GM13977 (cell line): ENCODE measurements around the gene MYH2.

Experiments
- DNase-seq: peaks from one replicate; pipeline ENCODE4 v3.0.0; 2012; ENCODE audit warnings: low spot score
- in situ Hi-C: fragments of 300-500 bp; cut with MboI; formaldehyde crosslinking; loops from one replicate; pipeline ENCODE4 v1.12.0; 2022; ENCODE audit warnings: low sequenced_read_pairs, low pct_unique_long_range_greater_than_20kb, mixed read lengths, inconsistent platforms; ENCODE audit not compliant: unreplicated experiment
- TF ChIP-seq, protein P1 (sequence below): IDR thresholded peaks from 2 replicates; pipeline ENCODE4 v1.5.1; 2012; ENCODE audit warnings: mild to moderate bottlenecking, control low read depth; ENCODE audit not compliant: insufficient read depth; ENCODE audit errors: extremely low read depth, missing control alignments

The MYH2 gene

DNA sequence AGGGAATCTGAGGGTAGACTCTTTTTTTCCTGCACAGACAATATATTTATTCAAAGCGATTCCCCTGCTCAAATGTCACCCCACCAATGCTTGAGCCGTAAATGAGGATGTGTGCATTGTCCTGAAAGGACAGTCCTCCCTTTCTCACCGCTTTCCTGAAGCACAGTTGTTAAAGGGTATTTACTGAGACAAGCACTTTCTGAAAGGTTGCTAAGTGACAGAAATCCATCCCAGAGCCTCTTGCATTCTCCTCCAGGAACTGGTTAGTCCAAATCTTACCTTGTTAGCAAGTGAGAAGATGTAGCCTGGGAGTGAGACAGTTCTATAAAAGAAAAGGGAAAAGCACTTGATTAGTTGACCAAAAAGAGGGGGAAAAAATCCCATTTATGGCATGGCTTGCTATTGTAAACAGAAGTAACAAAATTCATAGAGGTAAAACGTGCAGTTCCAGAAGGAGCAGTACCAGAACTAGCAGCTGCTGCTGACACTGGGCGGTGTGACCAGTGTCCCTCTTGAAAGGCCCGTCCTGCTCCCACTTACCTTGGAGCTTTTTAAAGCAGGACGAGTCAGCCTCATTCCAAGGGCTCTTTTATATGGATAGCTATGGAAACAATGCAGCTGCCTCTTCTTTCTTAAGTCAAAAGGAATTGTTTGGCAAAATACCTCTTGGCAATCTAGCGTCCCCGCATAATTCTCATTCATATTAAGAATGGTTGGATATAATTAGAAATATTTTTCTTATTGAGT is at the start of gene MYH2:
TSS of gene MYH2 (minus strand) at position 563 of the 747 bp plus-strand sequence. CDS start 1,738 bp downstream, outside the sequence.
- TF ChIP-seq, protein P1, sequence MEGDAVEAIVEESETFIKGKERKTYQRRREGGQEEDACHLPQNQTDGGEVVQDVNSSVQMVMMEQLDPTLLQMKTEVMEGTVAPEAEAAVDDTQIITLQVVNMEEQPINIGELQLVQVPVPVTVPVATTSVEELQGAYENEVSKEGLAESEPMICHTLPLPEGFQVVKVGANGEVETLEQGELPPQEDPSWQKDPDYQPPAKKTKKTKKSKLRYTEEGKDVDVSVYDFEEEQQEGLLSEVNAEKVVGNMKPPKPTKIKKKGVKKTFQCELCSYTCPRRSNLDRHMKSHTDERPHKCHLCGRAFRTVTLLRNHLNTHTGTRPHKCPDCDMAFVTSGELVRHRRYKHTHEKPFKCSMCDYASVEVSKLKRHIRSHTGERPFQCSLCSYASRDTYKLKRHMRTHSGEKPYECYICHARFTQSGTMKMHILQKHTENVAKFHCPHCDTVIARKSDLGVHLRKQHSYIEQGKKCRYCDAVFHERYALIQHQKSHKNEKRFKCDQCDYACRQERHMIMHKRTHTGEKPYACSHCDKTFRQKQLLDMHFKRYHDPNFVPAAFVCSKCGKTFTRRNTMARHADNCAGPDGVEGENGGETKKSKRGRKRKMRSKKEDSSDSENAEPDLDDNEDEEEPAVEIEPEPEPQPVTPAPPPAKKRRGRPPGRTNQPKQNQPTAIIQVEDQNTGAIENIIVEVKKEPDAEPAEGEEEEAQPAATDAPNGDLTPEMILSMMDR, result no peak
- in situ Hi-C loops, result no loop called here

DNA sequence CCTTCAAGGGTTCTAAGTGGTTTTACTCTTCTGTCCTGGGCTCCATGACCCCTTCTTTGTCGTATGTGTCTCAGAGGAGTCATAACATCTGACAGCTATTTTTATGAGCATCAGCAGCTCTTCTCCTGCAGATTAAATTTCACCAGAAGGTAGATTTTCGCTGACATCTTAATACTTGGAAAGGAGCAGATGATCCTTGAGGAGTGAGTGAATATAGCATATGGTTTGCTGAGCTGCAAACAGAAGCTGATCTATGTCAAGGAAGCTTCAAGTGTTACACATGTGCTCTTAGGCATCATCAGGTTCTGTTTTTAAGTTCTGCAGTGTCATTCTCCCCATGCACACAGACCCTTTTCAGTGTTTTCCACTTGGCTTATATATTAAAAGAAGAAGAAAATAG is 49.2 kb upstream of the MYH2 start:
- in situ Hi-C loops, result no loop called here
- TF ChIP-seq, protein P1, result no peak
- no peak for DNase-seq

More for the DNA sequence above, at the start of gene MYH2:
- DNase-seq, result no peak

DNA sequence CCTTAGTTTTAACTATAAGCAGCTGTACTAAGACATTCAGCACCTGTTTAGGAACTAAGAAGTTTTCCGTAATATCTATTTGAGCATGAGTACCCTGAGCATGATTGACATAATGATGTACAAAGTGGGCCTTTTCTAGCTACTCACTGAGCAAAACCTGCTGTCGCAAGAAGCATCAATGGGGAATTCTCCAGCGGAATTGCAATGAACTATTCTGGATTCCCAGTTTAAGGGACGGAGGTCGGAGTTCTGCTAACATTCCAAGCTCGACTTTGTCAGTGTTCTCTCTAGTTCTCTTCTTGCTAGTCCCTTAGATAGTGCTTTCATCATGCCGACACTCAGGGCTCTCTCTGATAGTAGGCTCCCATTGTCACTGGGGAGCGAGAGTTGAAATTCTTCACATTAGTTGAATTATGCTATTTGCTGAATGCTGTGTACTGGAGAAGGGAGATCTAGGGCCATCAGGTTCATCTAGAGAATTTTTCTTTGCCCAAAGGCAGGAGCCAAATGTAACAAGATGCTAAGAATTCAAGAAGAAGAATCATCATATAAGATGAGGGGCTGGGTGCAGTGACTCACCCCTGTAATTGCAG is 40.2 kb upstream of the MYH2 start:
- no peak for DNase-seq
- TF ChIP-seq, protein P1, result no peak
- in situ Hi-C loops, result no loop called here

DNA sequence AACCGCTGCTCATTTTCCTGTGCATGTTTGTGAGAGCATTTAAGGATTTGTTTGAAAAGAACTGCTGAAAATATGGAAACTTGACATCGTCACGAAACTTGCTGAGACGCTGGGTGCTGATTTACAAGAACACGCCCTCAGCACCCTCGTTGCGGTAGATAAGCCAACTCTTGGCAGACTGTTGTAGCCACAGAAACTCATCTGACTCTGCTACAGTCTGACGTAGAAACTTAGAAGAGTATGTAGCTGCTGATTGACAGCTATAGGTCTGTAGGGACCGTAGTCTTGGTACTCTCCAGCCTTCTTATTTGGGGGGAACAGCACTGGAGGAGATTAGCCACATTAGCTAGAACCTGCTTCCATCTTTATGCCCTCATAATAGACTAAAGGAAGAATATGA is 36.1 kb upstream of the MYH2 start:
- in situ Hi-C loops, result no loop called here
- TF ChIP-seq, protein P1, result no peak
- DNase-seq, result no peak

DNA sequence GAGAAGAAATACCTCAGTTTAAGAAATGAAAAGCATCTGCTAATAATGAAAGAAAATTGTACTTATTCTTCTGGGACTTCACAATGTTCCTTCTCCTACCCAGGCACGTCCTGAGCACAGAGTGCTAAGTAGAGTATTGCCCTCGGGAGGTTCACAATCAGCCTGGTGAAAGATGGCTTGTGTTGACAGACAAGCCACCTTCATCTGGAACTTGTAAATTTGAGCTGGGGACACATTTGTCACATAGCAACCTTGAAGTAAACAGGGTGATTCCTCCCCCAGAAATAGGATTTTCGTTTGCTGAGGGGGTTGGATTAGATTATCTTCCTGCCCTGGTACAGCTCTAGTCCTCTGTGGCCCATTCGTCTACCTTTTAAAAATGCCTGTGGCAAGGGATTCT is 34.4 kb upstream of the MYH2 start:
- in situ Hi-C loops, result no loop called here
- TF ChIP-seq, protein P1, result no peak
- no peak for DNase-seq

DNA sequence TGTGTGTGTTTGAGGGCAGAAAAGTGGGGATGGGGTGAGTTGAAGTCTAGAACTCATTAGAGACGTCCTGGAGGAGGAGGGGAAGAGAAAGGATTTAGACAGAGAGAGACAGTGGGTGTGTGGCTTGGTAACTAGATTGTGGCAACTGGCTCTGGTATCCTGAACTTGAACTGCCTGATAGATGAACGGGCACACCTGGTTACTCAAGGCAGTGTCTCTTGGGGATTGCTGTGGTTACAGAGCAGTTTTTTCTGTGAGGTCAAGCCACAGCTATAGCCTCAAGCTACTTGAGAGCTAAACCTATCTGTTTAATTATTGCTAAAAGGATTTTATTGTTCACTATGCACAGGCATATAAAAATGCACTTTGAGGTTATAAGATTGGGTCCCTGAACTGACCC is 29.8 kb upstream of the MYH2 start:
- DNase-seq, result no peak
- in situ Hi-C loops, result no loop called here
- TF ChIP-seq, protein P1, result no peak
